HUES48 (cell line): ENCODE results near the gene IRF9.

ENCODE experiments used
- H3K27ac ChIP-seq: one replicate; pipeline ENCODE4 v1.7.0; 2013; ENCODE audit warnings: low read depth, low read length, inconsistent platforms
- H3K27me3 ChIP-seq: 2 replicates; pipeline ENCODE4 v1.6.1; 2013; ENCODE audit warnings: mild to moderate bottlenecking, low read length; ENCODE audit not compliant: control insufficient read depth, insufficient read depth
- H3K36me3 ChIP-seq: 2 replicates; pipeline ENCODE4 v1.6.1; 2013; ENCODE audit warnings: low read length; ENCODE audit not compliant: control insufficient read depth, insufficient read depth
- H3K4me1 ChIP-seq: 2 replicates; pipeline ENCODE4 v1.6.1; 2013; ENCODE audit warnings: mild to moderate bottlenecking, low read length; ENCODE audit not compliant: control insufficient read depth, insufficient read depth
- H3K4me3 ChIP-seq: 2 replicates; pipeline ENCODE4 v1.5.1; 2013; ENCODE audit warnings: mild to moderate bottlenecking, low read depth, low read length
- H3K9ac ChIP-seq: 2 replicates; pipeline ENCODE4 v1.6.1; 2013; ENCODE audit warnings: mild to moderate bottlenecking, low read depth, low read length, moderate library complexity
- H3K9me3 ChIP-seq: 2 replicates; pipeline ENCODE4 v1.6.1; 2013; ENCODE audit warnings: low read length; ENCODE audit not compliant: control insufficient read depth, insufficient read depth

Gene IRF9

DNA sequence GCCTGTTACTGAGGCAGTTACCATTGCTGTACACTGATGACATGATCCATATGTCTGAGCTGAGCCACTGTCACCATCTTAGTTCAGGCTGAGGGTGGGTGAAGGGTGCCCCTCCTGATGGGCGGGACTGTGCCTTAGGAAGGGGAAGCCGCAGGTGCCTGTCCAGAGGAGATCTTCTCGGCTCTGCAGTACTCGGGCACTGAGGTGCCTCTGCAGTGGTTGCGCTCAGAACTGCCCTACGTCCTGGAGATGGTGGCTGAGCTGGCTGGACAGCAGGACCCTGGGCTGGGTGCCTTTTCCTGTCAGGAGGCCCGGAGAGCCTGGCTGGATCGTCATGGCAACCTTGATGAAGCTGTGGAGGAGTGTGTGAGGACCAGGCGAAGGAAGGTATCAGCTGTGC lies 10.1 kb upstream of the IRF9 start:
- H3K36me3 ChIP-seq, result peaks cover 64% of the 10 kb centered on the region

DNA sequence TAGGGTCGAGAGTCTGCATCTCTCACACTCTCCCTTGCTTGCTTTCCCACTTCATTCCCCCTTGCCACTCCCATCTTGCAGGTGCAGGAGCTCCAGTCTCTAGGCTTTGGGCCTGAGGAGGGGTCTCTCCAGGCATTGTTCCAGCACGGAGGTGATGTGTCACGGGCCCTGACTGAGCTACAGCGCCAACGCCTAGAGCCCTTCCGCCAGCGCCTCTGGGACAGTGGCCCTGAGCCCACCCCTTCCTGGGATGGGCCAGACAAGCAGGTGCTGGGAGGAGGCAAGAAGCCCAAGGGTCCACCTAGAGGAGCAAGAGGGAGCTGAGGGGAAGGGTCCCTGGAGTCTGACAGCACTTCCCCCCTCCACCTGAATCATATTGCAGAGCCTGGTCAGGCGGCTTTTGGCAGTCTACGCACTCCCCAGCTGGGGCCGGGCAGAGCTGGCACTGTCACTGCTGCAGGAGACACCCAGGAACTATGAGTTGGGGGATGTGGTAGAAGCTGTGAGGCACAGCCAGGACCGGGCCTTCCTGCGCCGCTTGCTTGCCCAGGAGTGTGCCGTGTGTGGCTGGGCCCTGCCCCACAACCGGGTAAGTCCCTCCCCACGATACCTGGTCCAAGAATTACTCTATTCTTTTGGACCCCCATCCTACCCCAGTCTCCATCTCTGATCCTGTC lies 9.5 kb upstream of the IRF9 start:
- Histone ChIP-seq H3K27ac (no peak overlapping the region), H3K9me3 (no peaks in the 10 kb centered on the region), H3K4me3 (no peak overlapping the region), H3K4me1 (peaks cover 7% of the 10 kb centered on the region), H3K27me3 (no peaks in the 10 kb centered on the region), H3K36me3 (peaks cover 68% of the 10 kb centered on the region), H3K9ac (no peak overlapping the region)

More for the DNA sequence above, 10.1 kb upstream of the IRF9 start:
- H3K27me3 ChIP-seq, result no peaks in the 10 kb centered on the region
- H3K27ac ChIP-seq, result no peak overlapping the region
- H3K4me1 ChIP-seq, result peaks cover 8% of the 10 kb centered on the region
- no peak overlapping the region for H3K4me3 ChIP-seq
- H3K9me3 ChIP-seq, result no peaks in the 10 kb centered on the region
- H3K9ac ChIP-seq, result no peak overlapping the region

DNA sequence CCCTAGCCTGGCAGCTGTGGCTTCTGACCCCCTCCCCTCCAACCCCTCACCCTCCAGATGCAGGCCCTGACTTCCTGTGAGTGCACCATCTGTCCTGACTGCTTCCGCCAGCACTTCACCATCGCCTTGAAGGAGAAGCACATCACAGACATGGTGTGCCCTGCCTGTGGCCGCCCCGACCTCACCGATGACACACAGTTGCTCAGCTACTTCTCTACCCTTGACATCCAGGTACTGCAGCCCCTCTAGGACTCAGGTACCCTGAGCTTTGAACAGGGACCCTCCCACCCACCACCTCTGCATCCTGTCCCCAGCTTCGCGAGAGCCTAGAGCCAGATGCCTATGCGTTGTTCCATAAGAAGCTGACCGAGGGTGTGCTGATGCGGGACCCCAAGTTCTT lies 6.0 kb upstream of the IRF9 start:
- Histone ChIP-seq H3K4me3 (no peak overlapping the region), H3K27me3 (no peaks in the 10 kb centered on the region), H3K9me3 (no peaks in the 10 kb centered on the region), H3K27ac (no peak overlapping the region), H3K4me1 (no peaks in the 10 kb centered on the region), H3K9ac (no peak overlapping the region), H3K36me3 (peaks cover 80% of the 10 kb centered on the region)

DNA sequence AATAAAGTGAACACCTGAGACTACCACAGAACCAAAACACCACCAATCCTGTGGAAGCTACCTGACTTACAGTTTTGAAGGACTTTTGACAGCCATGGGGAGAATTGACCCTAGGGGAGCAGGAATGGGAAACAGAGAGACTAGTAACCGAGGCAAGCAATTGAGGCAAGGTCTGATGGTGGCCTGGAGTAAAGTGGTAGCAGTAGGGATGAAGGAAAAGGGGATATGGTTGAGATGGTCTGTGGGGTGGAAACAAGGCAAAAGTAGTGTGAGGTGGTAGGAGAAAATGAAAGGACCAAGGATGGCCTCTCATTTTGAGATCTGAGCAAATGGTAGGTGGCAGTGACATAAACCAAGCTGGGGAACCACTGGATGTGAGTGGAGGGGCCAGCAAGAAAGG lies 4.2 kb upstream of the IRF9 start:
- H3K27me3 ChIP-seq, result no peaks in the 10 kb centered on the region
- H3K36me3 ChIP-seq, result peaks cover 70% of the 10 kb centered on the region
- H3K9me3 ChIP-seq, result no peaks in the 10 kb centered on the region
- no peak overlapping the region for H3K27ac ChIP-seq
- peaks cover 10% of the 10 kb centered on the region; the same call in 1 of the 2 replicates for H3K4me1 ChIP-seq
- no peak overlapping the region for H3K4me3 ChIP-seq
- H3K9ac ChIP-seq, result no peak overlapping the region

DNA sequence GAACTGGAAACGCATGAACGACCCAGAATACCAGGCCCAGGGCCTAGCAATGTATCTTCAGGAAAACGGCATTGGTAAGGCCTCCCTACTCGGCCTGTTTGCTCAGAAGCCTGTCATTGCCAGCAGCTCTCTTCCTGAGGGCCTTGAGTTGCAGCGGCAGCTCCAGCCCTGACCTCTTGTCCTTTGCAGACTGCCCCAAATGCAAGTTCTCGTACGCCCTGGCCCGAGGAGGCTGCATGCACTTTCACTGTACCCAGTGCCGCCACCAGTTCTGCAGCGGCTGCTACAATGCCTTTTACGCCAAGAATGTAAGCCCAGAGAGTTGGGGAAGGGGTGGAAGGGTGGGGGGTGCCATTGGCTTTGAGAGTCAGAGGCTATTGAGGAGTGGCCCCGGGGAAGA lies 3.7 kb upstream of the IRF9 start:
- no peaks in the 10 kb centered on the region for H3K9me3 ChIP-seq
- no peak overlapping the region for H3K9ac ChIP-seq
- H3K36me3 ChIP-seq, result peaks cover 65% of the 10 kb centered on the region
- H3K4me3 ChIP-seq, result no peak overlapping the region
- H3K4me1 ChIP-seq, result peaks cover 11% of the 10 kb centered on the region; the same call in 1 of the 2 replicates
- no peaks in the 10 kb centered on the region for H3K27me3 ChIP-seq
- no peak overlapping the region for H3K27ac ChIP-seq

DNA sequence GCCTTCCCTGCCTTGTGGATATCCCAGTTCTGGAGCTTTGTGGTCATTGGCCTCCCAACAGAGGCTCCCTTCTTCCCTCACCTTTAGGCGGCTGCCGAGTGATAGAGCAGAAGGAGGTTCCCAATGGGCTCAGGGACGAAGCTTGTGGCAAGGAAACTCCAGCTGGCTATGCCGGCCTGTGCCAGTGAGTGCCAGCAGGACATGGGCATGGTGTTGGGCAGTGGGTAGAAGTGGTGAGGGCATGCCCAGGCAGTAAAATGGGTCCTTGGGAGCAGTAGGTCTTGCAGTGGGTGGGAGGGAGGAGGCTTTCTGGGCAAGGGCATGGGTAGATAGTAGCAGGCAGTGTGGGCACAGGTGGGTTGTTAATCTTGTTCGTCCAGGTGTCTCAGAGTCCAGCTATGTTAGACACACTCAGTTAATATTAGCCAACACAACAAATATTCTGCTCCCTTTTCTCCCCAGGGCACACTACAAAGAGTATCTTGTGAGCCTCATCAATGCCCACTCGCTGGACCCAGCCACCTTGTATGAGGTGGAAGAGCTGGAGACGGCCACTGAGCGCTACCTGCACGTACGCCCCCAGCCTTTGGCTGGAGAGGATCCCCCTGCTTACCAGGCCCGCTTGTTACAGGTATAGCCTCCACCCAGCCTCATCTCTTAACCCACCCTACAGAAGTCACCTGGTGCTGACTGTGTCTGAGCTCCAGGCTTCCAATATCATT lies 1.1 kb upstream of the IRF9 start:
- H3K36me3 ChIP-seq, result peaks cover 63% of the 10 kb centered on the region
- H3K4me3 ChIP-seq, result no peak overlapping the region
- H3K9me3 ChIP-seq, result no peaks in the 10 kb centered on the region
- H3K27me3 ChIP-seq, result no peaks in the 10 kb centered on the region
- peaks cover 11% of the 10 kb centered on the region; the same call in 1 of the 2 replicates for H3K4me1 ChIP-seq
- no peak overlapping the region for H3K9ac ChIP-seq
- no peak overlapping the region for H3K27ac ChIP-seq

DNA sequence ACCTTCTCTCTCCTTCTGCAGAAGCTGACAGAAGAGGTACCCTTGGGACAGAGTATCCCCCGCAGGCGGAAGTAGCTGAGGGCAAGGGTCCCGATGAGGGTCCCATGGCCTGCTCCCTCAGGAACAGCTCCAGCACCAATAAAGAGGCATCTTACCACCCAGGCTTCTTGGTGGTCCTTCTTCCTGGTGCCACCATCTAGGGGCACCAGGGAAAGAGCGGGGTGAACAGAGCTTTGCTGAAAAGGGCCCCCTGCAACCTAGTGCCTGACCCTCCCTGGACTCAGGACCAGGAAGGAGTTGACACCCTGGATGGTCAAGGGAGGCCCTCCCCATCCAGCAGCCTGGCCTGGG lies 591 bp upstream of the IRF9 start:
- no peak overlapping the region for H3K4me3 ChIP-seq
- H3K9me3 ChIP-seq, result no peaks in the 10 kb centered on the region
- no peak overlapping the region for H3K27ac ChIP-seq
- peaks cover 11% of the 10 kb centered on the region; the same call in 1 of the 2 replicates for H3K4me1 ChIP-seq
- peaks cover 63% of the 10 kb centered on the region for H3K36me3 ChIP-seq
- H3K9ac ChIP-seq, result no peak overlapping the region
- H3K27me3 ChIP-seq, result no peaks in the 10 kb centered on the region

DNA sequence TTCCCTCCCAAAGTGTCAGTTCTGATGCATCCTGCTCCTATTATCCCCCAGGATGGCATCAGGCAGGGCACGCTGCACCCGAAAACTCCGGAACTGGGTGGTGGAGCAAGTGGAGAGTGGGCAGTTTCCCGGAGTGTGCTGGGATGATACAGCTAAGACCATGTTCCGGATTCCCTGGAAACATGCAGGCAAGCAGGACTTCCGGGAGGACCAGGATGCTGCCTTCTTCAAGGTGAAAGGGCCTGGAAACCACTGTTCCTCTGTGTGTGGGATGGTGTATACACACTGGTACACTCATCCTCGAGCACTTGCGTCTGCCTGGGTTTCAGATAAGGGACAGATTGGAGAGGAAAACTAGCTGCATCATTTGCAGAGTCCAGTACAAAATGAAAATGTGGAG lies 1.0 kb downstream of the IRF9 start:
- Histone ChIP-seq H3K4me3 (no peak overlapping the region), H3K27me3 (no peaks in the 10 kb centered on the region), H3K27ac (no peak overlapping the region), H3K9ac (no peak overlapping the region), H3K4me1 (peaks cover 11% of the 10 kb centered on the region; the same call in 1 of the 2 replicates), H3K9me3 (no peaks in the 10 kb centered on the region), H3K36me3 (peaks cover 56% of the 10 kb centered on the region)

DNA sequence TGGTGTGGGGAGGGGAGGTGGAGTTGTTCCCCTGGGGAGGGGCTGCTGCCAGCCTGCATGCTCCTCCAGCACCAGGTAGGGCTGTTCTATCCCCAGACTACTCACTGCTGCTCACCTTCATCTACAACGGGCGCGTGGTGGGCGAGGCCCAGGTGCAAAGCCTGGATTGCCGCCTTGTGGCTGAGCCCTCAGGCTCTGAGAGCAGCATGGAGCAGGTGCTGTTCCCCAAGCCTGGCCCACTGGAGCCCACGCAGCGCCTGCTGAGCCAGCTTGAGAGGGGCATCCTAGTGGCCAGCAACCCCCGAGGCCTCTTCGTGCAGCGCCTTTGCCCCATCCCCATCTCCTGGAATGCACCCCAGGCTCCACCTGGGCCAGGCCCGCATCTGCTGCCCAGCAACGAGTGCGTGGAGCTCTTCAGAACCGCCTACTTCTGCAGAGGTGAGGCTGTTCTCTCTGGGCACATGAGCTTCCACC lies 3.5 kb downstream of the IRF9 start:
- Histone ChIP-seq H3K36me3 (peaks cover 39% of the 10 kb centered on the region), H3K27me3 (no peaks in the 10 kb centered on the region), H3K9me3 (no peaks in the 10 kb centered on the region), H3K27ac (no peak overlapping the region), H3K4me1 (peaks cover 11% of the 10 kb centered on the region; the same call in 1 of the 2 replicates), H3K9ac (no peak overlapping the region), H3K4me3 (no peak overlapping the region)

DNA sequence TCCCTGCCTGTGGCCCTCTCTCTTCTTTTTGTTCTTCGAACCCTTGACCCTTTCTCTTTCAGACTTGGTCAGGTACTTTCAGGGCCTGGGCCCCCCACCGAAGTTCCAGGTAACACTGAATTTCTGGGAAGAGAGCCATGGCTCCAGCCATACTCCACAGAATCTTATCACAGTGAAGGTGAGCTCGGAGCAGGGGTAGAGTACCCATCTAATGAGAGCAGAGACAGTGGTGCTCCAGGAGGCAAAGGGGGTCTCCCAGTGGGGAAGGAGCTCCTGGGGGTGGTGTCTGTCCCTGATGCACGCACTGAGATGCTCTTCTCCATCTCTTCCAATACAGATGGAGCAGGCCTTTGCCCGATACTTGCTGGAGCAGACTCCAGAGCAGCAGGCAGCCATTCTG lies 4.7 kb downstream of the IRF9 start:
- no peaks in the 10 kb centered on the region for H3K9me3 ChIP-seq
- H3K4me1 ChIP-seq, result peaks cover 9% of the 10 kb centered on the region; the same call in 1 of the 2 replicates
- no peaks in the 10 kb centered on the region for H3K27me3 ChIP-seq
- no peak overlapping the region for H3K27ac ChIP-seq
- H3K9ac ChIP-seq, result no peak overlapping the region
- peaks cover 27% of the 10 kb centered on the region for H3K36me3 ChIP-seq
- H3K4me3 ChIP-seq, result no peak overlapping the region

DNA sequence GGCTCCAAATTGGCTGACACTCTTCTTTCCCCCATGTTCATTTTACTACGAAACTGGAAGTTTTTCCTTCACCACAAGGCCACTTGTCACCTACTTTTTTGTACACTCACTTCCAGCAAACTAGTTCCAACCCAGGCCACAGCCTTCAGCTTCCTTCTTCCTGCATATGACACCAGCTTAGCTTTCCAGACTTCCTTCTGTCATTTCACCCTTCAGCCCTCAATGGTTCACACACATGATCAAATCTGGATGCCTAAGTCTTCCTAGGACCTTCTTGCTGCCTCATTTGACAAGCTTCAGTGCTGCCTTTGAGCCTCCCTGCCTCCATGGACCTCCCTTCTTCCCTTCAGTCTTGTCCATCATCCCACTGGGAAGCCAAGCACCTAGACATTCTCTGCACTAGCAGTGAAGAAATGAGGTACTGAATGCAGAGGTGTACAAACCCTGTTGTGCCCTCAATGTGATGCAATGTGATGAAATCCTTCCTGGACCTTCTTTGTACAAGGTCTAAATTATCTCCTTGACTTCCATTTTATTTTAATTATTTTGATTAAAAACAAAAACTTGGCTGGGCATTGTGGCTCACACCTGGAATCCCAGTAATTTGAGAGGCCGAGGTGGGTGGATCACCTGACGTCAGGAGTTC lies 6.5 kb downstream of the IRF9 start:
- H3K4me3 ChIP-seq, result no peak overlapping the region
- H3K4me1 ChIP-seq, result 0 out of 2 replicates have a peak, but pooled peaks cover 6% of the 10 kb centered on the region
- no peak overlapping the region for H3K9ac ChIP-seq
- H3K27ac ChIP-seq, result no peak overlapping the region
- H3K9me3 ChIP-seq, result no peaks in the 10 kb centered on the region
- no peaks in the 10 kb centered on the region for H3K27me3 ChIP-seq
- H3K36me3 ChIP-seq, result peaks cover 26% of the 10 kb centered on the region
